Measurements from ENCODE around the gene COL18A1. TPM values are rescaled to one million over a fixed set of nuclear protein-coding genes. Genes with fewer than 3 reads are reported as not detected.
"Not testable (repeated sequence)": the region's sequence is repeated elsewhere in the genome, so short reads cannot be mapped to it uniquely, and the experiment has no call there.

COL18A1 gene
- total RNA-seq, 2 donors from 2014 or later: 0.31 to 1.3 TPM

DNA sequence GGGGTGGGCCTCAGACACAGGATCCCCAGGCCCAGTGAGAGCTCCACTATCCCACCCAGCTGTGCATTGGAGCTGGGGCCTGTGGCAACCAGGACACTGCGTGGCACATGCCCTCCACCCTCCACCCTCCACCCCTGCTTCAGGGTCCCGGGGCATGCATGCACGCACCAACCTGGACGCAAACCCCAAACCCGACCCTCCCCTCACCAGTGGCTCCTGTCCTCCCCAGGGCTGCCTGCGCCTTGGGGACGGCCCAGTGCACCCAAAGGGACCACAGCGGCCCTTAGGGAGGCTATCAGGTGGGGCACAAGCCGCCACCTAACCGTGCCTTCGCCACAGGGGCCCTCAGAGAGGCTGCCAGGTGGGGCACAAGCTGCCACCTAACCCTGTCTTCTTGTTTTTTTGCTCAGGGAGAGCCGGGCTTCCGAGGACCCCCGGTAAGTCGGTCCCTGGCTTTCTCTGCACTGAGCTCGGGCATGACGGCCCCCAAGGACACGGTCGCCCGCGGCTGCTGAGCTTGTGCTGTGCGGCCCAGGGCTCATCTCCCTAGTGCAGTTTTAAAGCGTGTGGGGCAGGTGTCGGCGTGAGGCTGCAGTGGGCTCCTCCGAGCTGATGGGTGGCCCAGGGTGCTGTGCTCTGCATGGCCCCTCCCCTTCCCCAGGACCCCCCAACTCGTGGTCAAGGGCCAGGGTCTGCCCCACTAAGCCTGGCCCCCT lies 89.3 kb downstream of the COL18A1 start:
- Mint-ChIP-seq H3K4me3 (no peak overlapping the region), H3K27me3 (no peaks in the 10 kb centered on the region), H3K27ac (no peak overlapping the region), H3K9me3 (no peaks in the 10 kb centered on the region), H3K4me1 (ENCODE audit: low read depth in 2 of 2) (peaks cover 0 to 2% of the 10 kb centered on the region in 2 donors), H3K36me3 (no peaks in the 10 kb centered on the region)
- no peak for DNase-seq (ENCODE audit: low spot score)
- ATAC-seq: no peak

DNA sequence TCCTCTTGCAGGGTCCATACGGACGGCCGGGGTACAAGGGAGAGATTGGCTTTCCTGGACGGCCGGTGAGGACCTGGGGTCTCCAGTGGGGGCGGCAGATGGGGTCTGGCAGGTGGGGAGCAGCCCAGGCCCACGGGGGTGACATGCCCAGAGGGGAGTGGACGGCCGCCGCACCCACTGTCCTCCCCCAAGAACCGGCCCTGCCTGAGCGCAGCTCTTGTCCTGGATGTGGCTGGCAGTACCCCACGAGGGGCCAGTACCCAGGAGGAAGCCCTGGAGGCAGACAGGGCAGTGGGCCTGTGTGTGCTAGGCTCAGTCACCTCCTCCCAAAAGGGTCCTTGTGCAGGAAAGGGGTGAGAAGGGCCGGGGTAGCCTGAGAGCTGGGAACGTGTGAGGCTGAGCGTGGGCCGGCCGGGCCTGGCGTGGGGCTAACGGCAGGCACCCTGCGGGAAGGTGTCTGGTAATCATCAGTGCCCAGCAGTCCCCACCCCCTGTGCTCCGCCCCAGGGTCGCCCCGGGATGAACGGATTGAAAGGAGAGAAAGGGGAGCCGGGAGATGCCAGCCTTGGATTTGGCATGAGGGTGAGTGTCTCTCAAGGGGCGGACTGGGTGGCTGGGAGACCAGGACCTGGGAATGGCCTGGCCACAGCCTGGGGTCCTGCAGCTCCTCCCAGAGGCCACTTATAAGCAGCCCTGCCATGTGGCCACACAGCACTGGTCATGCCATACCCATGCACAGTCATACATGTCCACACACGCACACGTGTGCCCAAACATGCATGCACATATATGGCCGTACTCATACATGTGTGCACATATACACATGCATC lies 90.1 kb downstream of the COL18A1 start:
- Mint-ChIP-seq H3K36me3 (no peaks in the 10 kb centered on the region), H3K4me3 (no peak overlapping the region), H3K27me3 (no peaks in the 10 kb centered on the region), H3K9me3 (peaks cover 2% of the 10 kb centered on the region), H3K27ac (no peak overlapping the region), H3K4me1 (ENCODE audit: low read depth in 2 of 2) (peaks cover 7 to 9% of the 10 kb centered on the region in 2 donors)
- ATAC-seq (no peak), DNase-seq (ENCODE audit: low spot score) (peak; percentile 55)

DNA sequence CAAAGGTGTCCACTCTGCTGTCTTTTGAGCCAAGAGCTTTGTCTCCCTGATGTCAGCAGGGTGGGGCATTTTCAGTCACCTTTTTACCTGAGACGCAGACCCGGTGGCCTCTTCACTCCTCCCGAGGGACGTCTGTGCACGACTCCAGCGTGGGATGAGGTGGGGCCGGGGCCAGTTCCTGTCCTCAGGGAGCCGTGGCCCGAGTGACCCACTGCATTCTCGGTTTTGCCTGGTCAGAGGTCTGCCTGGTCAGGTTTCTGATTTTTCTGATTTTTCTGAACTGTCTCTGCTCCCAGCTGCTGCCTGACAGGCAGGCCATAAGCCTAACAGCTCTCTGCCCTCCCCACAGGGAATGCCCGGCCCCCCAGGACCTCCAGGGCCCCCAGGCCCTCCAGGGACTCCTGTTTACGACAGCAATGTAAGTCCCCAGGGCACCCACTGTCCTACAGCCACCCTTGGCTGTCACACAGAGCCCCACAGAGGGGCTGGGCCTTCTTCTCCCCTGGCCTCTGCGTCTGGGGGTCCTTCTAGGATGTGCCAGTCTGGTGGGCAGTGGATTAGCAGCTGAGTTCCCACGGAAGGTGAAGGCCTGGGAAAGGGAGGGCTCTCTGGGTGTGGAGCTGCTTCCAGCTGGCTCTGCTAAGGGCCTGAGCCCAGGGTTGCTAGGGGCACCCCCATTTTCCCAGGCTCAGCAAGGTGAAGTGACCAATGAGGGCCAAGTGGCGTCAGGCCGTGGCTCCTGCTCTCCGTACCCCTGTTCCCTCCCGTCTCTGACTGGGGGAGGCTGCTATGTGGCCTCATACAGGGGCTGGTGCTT lies 91.4 kb downstream of the COL18A1 start:
- DNase-seq (ENCODE audit: low spot score) (peak; percentile 44), ATAC-seq (no peak)
- Mint-ChIP-seq H3K4me1 (ENCODE audit: low read depth in 2 of 2) (peaks cover 8 to 10% of the 10 kb centered on the region in 2 donors), H3K36me3 (no peaks in the 10 kb centered on the region), H3K9me3 (peaks cover 2% of the 10 kb centered on the region), H3K4me3 (no peak overlapping the region), H3K27me3 (no peaks in the 10 kb centered on the region), H3K27ac (no peak overlapping the region)

DNA sequence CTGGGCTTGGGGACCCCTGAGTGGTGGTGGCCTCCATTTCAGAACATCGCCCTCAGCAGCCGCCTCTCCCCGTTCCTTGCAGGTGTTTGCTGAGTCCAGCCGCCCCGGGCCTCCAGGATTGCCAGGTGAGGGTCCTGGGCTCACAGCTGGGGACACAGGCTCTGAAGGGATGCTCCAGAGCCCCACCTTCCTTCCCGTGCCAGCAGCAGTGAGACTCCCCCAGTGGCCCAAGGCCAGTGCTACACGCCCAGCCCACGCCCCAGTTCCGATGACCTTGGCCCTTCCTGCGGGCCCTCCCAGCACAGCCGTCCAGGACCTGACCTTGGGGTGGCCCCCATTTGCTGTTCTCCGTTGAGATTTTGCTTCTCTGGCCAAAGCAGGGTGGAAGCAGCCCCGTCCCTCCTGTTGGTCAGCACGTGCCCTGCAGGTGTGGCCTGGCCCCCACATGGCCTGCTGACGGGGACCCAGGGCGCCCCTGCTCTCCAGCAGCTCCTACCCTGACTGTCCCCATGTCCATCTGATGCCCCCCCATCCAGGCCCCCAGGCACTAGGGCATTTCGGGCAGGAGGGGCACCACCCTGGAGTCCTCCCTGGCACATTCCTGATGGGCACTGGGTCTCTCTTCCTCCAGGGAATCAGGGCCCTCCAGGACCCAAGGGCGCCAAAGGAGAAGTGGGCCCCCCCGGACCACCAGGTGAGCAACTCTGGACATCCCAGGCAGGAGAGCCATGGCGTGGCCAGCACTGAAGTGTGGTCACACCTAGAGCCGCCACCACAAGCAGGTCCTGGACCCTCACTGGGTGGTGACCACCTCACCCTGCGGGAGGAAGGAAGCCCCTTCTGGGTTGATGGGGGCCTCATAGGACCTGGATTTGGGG lies 92.2 kb downstream of the COL18A1 start:
- no peak for ATAC-seq
- no peak overlapping the region for H3K27ac Mint-ChIP-seq
- H3K4me1 Mint-ChIP-seq (ENCODE audit: low read depth in 2 of 2): peaks cover 8 to 10% of the 10 kb centered on the region in 2 donors
- no peaks in the 10 kb centered on the region for H3K36me3 Mint-ChIP-seq
- no peak overlapping the region for H3K4me3 Mint-ChIP-seq
- H3K27me3 Mint-ChIP-seq: no peaks in the 10 kb centered on the region
- DNase-seq (ENCODE audit: low spot score): peak; percentile 58
- peaks cover 2% of the 10 kb centered on the region for H3K9me3 Mint-ChIP-seq

GRCh38 chr21:45497846-45498645 lies 93.1 kb downstream of the COL18A1 start:
- Mint-ChIP-seq H3K27me3 (no peaks in the 10 kb centered on the region), H3K36me3 (no peaks in the 10 kb centered on the region), H3K9me3 (peaks cover 2% of the 10 kb centered on the region), H3K4me1 (ENCODE audit: low read depth in 2 of 2) (peaks cover 8 to 10% of the 10 kb centered on the region in 2 donors), H3K27ac (no peak overlapping the region), H3K4me3 (no peak overlapping the region)
- DNase-seq (ENCODE audit: low spot score) (peak; percentile 59), ATAC-seq (no peak)

DNA sequence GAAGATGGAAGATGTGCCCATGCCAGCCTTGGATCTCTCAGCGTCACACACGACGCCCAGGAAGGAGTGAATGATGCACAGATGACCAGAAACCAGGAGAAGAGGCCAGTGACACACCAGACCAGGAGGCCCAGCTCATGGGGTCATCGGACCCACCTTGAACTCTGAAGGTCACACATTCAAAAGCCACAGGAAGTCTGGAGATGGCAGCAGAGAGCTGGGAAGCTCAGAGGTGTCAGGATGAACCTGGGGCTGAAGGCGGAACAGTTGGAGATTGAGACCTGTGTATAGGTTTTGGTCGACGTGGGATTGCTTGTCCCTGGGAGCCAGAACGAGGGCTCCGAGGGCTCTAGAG lies 93.7 kb downstream of the COL18A1 start:
- Mint-ChIP-seq H3K27ac (peak overlapping the region in 1 of 2 donors; percentile 42), H3K27me3 (no peaks in the 10 kb centered on the region), H3K4me3 (no peak overlapping the region), H3K9me3 (peaks cover 2% of the 10 kb centered on the region), H3K36me3 (no peaks in the 10 kb centered on the region), H3K4me1 (ENCODE audit: low read depth in 2 of 2) (peaks cover 8 to 10% of the 10 kb centered on the region in 2 donors)
- DNase-seq (ENCODE audit: low spot score): no peak
- no peak for ATAC-seq

GRCh38 chr21:45499201-45499750 lies 94.3 kb downstream of the COL18A1 start:
- Mint-ChIP-seq H3K27me3 (no peaks in the 10 kb centered on the region), H3K4me1 (ENCODE audit: low read depth in 2 of 2) (peaks cover 8 to 10% of the 10 kb centered on the region in 2 donors), H3K9me3 (peaks cover 2% of the 10 kb centered on the region), H3K27ac (peak overlapping the region in 1 of 2 donors; percentile 42), H3K4me3 (no peak overlapping the region), H3K36me3 (no peaks in the 10 kb centered on the region)
- DNase-seq (ENCODE audit: low spot score) (peak; percentile 52), ATAC-seq (no peak)

DNA sequence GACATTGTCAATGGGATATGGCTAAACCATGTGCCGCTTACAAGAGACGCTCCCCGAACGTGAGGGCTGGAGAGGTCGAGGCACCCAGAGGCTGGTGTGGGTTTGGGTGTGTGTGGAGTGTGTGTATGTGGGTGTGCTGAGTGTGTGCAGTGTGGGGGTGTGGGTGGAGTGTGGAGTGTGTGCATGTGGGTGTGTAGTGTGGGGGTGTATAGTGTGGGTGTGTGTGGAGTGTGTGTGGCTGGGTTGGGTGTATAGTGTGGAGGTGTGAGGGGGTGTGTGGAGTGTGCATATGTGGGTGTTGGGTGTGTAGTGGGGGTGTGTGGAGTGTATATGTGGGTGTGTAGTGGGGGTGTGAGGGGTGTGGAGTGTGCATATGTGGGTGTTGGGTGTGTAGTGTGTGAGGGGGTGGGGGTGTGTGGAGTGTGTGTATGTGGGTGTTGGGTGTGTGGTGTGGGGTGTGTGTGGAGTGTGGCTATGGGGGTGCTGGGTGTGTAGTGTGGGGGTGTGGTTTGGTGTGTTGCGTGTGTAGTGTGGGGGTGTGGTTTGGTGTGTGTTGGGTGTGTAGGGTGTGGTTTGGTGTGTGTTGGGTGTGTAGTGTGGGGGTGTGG lies 95.1 kb downstream of the COL18A1 start:
- ATAC-seq: peak in 1 of 2 donors; percentile 23
- no peak overlapping the region for H3K27ac Mint-ChIP-seq
- H3K36me3 Mint-ChIP-seq: no peaks in the 10 kb centered on the region
- H3K9me3 Mint-ChIP-seq: peaks cover 2% of the 10 kb centered on the region
- H3K4me1 Mint-ChIP-seq (ENCODE audit: low read depth in 2 of 2): peaks cover 8 to 10% of the 10 kb centered on the region in 2 donors
- no peak overlapping the region for H3K4me3 Mint-ChIP-seq
- H3K27me3 Mint-ChIP-seq: no peaks in the 10 kb centered on the region
- peak; percentile 23 for DNase-seq (ENCODE audit: low spot score)

DNA sequence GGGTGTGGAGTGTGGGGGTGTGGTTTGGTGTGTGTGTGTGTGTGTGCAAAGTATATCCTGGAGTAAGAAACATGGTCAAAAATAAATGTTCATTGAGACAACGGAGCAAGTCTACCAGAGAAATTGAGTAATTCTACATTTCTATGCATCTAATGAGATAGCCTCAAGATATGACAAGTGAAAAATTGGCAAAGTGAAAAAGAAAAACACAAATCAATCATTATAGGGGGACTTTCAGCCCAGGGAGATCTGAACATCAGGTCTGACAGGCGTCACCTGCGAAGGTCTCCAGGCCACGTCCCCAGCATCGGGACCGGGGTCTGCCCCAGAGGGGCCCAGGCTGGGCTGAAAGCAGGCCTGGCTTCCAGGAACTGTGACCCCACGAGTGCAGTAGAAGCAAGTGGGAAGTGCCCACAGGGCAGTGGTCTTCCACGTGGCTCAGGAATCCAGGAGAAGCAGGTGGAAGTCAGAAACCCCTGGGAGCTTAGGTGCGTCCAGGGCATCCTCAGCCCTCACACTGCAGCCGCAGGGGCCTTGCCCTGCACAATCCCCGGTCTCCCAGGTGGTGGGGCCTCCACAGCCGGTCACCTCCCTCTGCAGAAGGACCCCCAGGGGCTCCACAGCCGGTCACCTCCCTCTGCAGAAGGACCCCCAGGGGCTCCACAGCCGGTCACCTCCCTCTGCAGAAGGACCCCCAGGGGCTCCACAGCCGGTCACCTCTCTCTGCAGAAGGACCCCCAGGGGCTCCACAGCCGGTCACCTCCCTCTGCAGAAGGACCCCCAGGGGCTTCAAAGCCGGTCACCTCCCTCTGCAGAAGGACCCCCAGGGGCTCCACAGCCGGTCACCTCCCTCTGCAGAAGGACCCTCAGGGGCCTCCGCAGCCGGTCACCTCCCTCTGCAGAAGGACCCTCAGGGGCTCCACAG lies 96.4 kb downstream of the COL18A1 start:
- H3K4me3 Mint-ChIP-seq; H3K4me1 Mint-ChIP-seq (ENCODE audit: low read depth in 2 of 2); ATAC-seq; H3K27me3 Mint-ChIP-seq; H3K27ac Mint-ChIP-seq; H3K36me3 Mint-ChIP-seq; H3K9me3 Mint-ChIP-seq: not testable (repeated sequence)
- DNase-seq (ENCODE audit: low spot score): peak; percentile 58

DNA sequence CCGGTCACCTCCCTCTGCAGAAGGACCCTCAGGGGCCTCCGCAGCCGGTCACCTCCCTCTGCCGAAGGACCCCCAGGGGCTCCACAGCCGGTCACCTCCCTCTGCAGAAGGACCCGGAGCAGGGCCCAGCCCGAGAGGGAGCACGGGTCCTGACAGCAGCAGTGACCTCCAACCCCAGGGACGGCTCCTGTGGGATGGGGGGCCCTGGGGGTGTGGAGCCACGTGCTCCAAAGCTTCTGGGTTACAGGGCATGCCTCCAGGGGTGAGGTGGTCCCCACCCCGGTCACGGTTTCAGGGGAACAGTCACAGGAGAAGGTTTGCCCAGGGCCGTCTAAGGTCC lies 97.0 kb downstream of the COL18A1 start:
- Mint-ChIP-seq H3K27ac (no peak overlapping the region), H3K36me3 (no peaks in the 10 kb centered on the region), H3K4me1 (ENCODE audit: low read depth in 2 of 2) (peaks cover 8 to 10% of the 10 kb centered on the region in 2 donors), H3K27me3 (no peaks in the 10 kb centered on the region), H3K9me3 (peaks cover 2% of the 10 kb centered on the region), H3K4me3 (no peak overlapping the region)
- ATAC-seq (no peak), DNase-seq (ENCODE audit: low spot score) (peak; percentile 55)

DNA sequence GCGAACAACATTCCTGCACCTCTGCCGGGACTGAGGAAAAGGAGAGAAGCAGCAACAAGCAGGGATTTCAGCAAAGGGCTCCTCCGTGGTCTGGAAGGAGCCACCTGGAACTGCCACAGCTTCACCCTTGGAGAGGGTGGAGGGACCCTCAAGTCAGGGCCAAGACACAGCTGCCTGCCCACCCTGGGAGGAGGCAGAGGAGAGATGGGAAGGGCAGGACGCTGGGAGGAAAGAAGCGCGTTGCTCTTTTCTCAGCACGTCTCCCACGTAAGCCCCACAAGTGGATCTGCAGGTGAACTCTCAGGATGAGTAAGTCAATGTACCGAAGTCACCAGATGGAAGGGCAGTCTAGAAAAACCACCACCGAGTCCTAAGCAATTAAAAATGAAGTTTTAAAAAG lies 97.6 kb downstream of the COL18A1 start:
- Mint-ChIP-seq H3K36me3 (no peaks in the 10 kb centered on the region), H3K9me3 (peaks cover 2% of the 10 kb centered on the region), H3K4me3 (no peak overlapping the region), H3K27ac (no peak overlapping the region), H3K27me3 (no peaks in the 10 kb centered on the region), H3K4me1 (ENCODE audit: low read depth in 2 of 2) (peaks cover 8 to 10% of the 10 kb centered on the region in 2 donors)
- DNase-seq (ENCODE audit: low spot score) (peak; percentile 35), ATAC-seq (no peak)
